ENCODE measurements around the gene SLC25A27.

The SLC25A27 gene

DNA sequence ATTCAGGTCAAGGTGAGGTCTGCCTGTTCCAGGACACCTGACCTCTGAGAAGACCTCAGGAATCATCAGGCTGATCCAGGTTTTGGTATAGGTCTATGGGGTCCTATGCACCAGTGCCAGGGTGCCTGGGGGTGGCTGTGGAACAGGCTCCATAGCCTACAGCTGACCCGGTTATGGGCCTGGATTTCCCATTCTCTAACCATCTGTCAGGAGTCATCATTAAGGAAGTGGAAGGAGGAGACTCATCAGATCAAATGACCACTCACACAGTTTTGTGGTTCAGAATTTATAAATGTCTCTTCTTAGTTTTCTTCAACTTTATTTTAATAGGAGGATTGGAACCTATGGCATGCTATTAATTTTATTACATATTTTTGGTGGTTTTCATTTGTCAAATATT lies 67.6 kb downstream of the SLC25A27 start:
- no peak for DNase-seq
